CD14-positive monocyte (primary cell): ENCODE results near the gene TOB1. TPM values are rescaled to one million over a fixed set of nuclear protein-coding genes. Genes with fewer than 3 reads are reported as not detected.
A peak's percentile ranks its signal among the peaks of the same experiment; 100 is the strongest.

Experiments
- DNase-seq, 3 donors: peaks; one replicate each; pipeline ENCODE4 v3.0.0-alpha.2; 2011 to 2022
- H2AFZ ChIP-seq: 2 replicates; pipeline ENCODE4 v1.6.0; 2012; ENCODE audit warnings: mild to moderate bottlenecking, low read depth, low read length, inconsistent platforms; ENCODE audit not compliant: insufficient read depth, poor library complexity, severe bottlenecking
- H3K27ac ChIP-seq, 2 donors: 1 replicate in 1 of 2; 2 replicates in 1 of 2; pipeline ENCODE4 v1.5.1; 2012 to 2013; ENCODE audit warnings: low read length in 2 of 2, control low read depth in 1 of 2, inconsistent platforms in 1 of 2, low read depth in 1 of 2, mild to moderate bottlenecking in 1 of 2
- H3K27me3 ChIP-seq, 2 donors: one replicate each; pipeline versions ENCODE4 v1.6.0 to v1.6.1; 2011 to 2013; ENCODE audit warnings: low read length in 2 of 2; ENCODE audit not compliant: control insufficient read depth in 2 of 2, insufficient read depth in 2 of 2
- H3K36me3 ChIP-seq, 2 donors: replicated peaks in 1 of 2; 1 replicate in 1 of 2; 2 replicates in 1 of 2; pipeline versions ENCODE4 v1.5.1 to v1.6.1; 2012 to 2013; ENCODE audit warnings: low read length in 2 of 2, control low read depth in 1 of 2, inconsistent platforms in 1 of 2, mild to moderate bottlenecking in 1 of 2; ENCODE audit not compliant: insufficient read depth in 2 of 2, control insufficient read depth in 1 of 2
- H3K4me1 ChIP-seq, 2 donors: 1 replicate in 1 of 2; 2 replicates in 1 of 2; pipeline versions ENCODE4 v1.5.1 to v1.6.1; 2012 to 2013; ENCODE audit warnings: low read length in 2 of 2, control low read depth in 1 of 2, inconsistent platforms in 1 of 2, mild to moderate bottlenecking in 1 of 2, moderate library complexity in 1 of 2; ENCODE audit not compliant: insufficient read depth in 2 of 2, control insufficient read depth in 1 of 2
- H3K4me2 ChIP-seq: replicated peaks from 2 replicates; pipeline ENCODE3; 2012; ENCODE audit warnings: low read length, moderate library complexity, mild to moderate bottlenecking; ENCODE audit not compliant: poor library complexity, severe bottlenecking; ENCODE audit errors: extremely low read depth
- H3K4me3 ChIP-seq, 3 experiments: fragments of 200-600 bp in 1 of 3; sonication (generic) in 1 of 3; replicated peaks in 1 of 3; 1 replicate in 2 of 3; 2 replicates in 1 of 3; pipeline ENCODE4 v1.5.1; 2011 to 2013; ENCODE audit warnings: low read length in 3 of 3, mild to moderate bottlenecking in 3 of 3, control low read depth in 2 of 3, low read depth in 2 of 3, inconsistent platforms in 1 of 3, moderate library complexity in 1 of 3
- H3K79me2 ChIP-seq: 2 replicates; pipeline ENCODE4 v1.6.0; 2012; ENCODE audit warnings: mild to moderate bottlenecking, control low read depth, inconsistent platforms, low read length, moderate library complexity; ENCODE audit not compliant: insufficient read depth
- H3K9ac ChIP-seq: 2 replicates; pipeline ENCODE4 v1.6.0; 2017; ENCODE audit warnings: low read length, mild to moderate bottlenecking; ENCODE audit not compliant: insufficient read depth, poor library complexity, severe bottlenecking
- H3K9me3 ChIP-seq, 2 donors: replicated peaks in 1 of 2; 1 replicate in 1 of 2; 2 replicates in 1 of 2; pipeline versions ENCODE4 v1.5.1 to v1.6.1; 2012 to 2013; ENCODE audit warnings: low read length in 2 of 2, control low read depth in 1 of 2; ENCODE audit not compliant: control insufficient read depth in 1 of 2, insufficient read depth in 1 of 2
- H4K20me1 ChIP-seq: 2 replicates; pipeline ENCODE4 v1.6.0; 2012; ENCODE audit warnings: mild to moderate bottlenecking, low read length, control low read depth, moderate library complexity; ENCODE audit not compliant: insufficient read depth
- H3K27ac Mint-ChIP-seq, 7 donors: one replicate each; pipeline ENCODE4 v1.8.0; 2020; ENCODE audit warnings: mild to moderate bottlenecking in 7 of 7, mixed read lengths in 7 of 7, moderate library complexity in 6 of 7, inconsistent platforms in 2 of 7
- H3K27me3 Mint-ChIP-seq, 3 donors: one replicate each; pipeline ENCODE4 v1.8.0; 2021 to 2022; ENCODE audit warnings: low read depth in 3 of 3, mild to moderate bottlenecking in 3 of 3, mixed read lengths in 3 of 3, moderate library complexity in 3 of 3, inconsistent platforms in 1 of 3
- H3K36me3 Mint-ChIP-seq, 2 donors: one replicate each; pipeline ENCODE4 v1.8.0; 2020; ENCODE audit warnings: mixed read lengths in 2 of 2, inconsistent platforms in 1 of 2, mild to moderate bottlenecking in 1 of 2
- H3K4me1 Mint-ChIP-seq: one replicate; pipeline ENCODE4 v1.8.0; 2020; ENCODE audit warnings: mild to moderate bottlenecking, mixed read lengths
- H3K4me3 Mint-ChIP-seq, 2 donors: one replicate each; pipeline ENCODE4 v1.8.0; 2020; ENCODE audit warnings: mild to moderate bottlenecking in 2 of 2, mixed read lengths in 2 of 2, moderate library complexity in 1 of 2
- H3K9me3 Mint-ChIP-seq, 7 donors: one replicate each; pipeline ENCODE4 v1.8.0; 2020 to 2022; ENCODE audit warnings: mixed read lengths in 7 of 7, mild to moderate bottlenecking in 6 of 7, moderate library complexity in 6 of 7, inconsistent platforms in 2 of 7
- WGBS: methylation state at CpG from one replicate; pipeline ENCODE4 v1.1.5; 2013; ENCODE audit warnings: missing lambda C conversion rate; ENCODE audit not compliant: insufficient coverage; 5-methylcytosine and 5-hydroxymethylcytosine counted together
- intact Hi-C, 2 donors: fragments of 100-400 bp; cut with micrococcal nuclease; formaldehyde crosslinking; loops; one replicate each; pipeline versions ENCODE4 v1.15.0 to v1.15.1; 2023
- polyA plus RNA-seq, 3 donors: library from polyadenylated mRNA; depleted of rRNA in 1 of 3; unstranded in 2 of 3; stranded (reverse) in 1 of 3; fragments of 300-500 nt in 2 of 3; fragments of >200 nt in 1 of 3; fragmentation: Illumina TruSeq in 2 of 3; gene quantifications; 1 replicate in 2 of 3; 2 replicates in 1 of 3; pipeline ENCODE4 v1.2.3, GENCODE V29; 2012 to 2021
- TF ChIP-seq, protein P1 (sequence below): fragments of 200-600 bp; IDR thresholded peaks from one replicate; pipeline ENCODE4 v1.8.0; 2022; ENCODE audit warnings: antibody characterized with exemption, mild to moderate bottlenecking

Gene TOB1
- polyA plus RNA-seq, 3 donors, result 18.5 to 107 (median 41.0) TPM

DNA sequence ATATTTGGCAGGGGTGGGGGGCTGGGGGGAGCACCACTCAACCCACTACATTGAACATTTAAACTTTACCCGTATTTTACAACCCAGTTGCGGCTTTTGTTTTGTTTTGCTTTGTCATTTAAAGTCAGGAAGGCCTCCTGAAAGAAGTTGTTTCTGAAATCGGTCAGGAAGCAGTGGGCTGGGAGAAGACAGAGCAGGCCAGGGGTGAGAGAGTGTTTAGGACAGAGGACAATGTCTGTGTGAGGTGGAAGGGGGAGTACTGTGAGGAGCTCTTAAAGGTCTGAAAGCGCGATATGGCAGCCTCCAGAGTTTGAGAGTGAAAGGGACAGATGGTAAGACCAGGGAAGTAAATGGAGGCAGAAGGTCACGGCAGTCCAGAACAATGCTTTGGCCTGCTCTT is 36.8 kb downstream of the TOB1 start:
- H3K36me3 ChIP-seq, result no peaks in the 10 kb centered on the region
- DNase-seq, result no peak
- H3K79me2 ChIP-seq, result no peaks in the 10 kb centered on the region
- Mint-ChIP-seq H3K36me3 (no peaks in the 10 kb centered on the region), H3K9me3 (no peaks in the 10 kb centered on the region), H3K27me3 (peaks cover 3 to 9% (median 4%) of the 10 kb centered on the region in 3 donors), H3K4me3 (peak overlapping the region in 1 of 2 donors; percentile 57), H3K4me1 (peaks cover 18% of the 10 kb centered on the region), H3K27ac (peak overlapping the region in 4 of 7 donors; percentile 39 to 70 (median 54))
- no peaks in the 10 kb centered on the region for H3K27me3 ChIP-seq
- TF ChIP-seq, protein P1, sequence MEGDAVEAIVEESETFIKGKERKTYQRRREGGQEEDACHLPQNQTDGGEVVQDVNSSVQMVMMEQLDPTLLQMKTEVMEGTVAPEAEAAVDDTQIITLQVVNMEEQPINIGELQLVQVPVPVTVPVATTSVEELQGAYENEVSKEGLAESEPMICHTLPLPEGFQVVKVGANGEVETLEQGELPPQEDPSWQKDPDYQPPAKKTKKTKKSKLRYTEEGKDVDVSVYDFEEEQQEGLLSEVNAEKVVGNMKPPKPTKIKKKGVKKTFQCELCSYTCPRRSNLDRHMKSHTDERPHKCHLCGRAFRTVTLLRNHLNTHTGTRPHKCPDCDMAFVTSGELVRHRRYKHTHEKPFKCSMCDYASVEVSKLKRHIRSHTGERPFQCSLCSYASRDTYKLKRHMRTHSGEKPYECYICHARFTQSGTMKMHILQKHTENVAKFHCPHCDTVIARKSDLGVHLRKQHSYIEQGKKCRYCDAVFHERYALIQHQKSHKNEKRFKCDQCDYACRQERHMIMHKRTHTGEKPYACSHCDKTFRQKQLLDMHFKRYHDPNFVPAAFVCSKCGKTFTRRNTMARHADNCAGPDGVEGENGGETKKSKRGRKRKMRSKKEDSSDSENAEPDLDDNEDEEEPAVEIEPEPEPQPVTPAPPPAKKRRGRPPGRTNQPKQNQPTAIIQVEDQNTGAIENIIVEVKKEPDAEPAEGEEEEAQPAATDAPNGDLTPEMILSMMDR, result no peak
- H2AFZ ChIP-seq, result peak overlapping the region; percentile 73
- intact Hi-C loops, result no loop called here
- WGBS, result 17% methylated on average over 3 of the region's 6 CpGs
- H3K9me3 ChIP-seq, result no peaks in the 10 kb centered on the region
- peak overlapping the region; percentile 29 for H3K9ac ChIP-seq
- no peaks in the 10 kb centered on the region for H4K20me1 ChIP-seq
- H3K4me1 ChIP-seq, result peaks cover 11 to 14% of the 10 kb centered on the region in 2 donors
- peak overlapping the region; percentile 2 for H3K4me2 ChIP-seq
- H3K27ac ChIP-seq, result no peak overlapping the region
- no peak overlapping the region for H3K4me3 ChIP-seq

DNA sequence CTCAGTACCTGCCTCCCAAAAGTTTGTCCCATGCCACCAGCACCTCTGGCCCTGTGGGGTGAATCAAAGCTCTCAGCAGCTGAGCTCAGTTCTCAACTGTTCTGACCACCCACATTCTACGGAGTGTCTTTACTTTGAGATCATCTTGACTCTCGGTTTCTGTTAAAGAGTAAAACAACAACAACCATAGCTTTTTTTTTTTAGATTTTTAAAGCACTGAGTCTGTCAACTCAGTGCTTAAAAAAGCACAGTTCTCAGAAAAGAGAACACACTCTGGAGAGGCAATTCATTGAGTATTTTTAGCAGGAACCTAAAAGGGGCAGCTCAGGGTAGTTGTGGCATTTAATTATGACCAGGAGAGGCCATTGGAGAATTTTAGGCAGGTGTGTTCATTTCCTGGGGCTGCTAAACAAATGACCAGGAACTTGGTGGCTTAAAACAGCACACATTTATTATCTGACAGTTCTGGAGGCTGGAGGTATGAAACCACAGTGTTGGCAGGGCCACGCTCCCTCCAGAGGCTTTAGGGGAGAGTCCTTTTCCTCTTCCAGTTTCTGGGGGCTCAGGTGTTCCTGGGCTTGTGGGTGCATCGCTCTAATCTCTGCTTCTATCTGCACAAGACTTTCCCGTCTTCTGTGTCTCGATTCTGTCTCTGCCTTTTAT is 37.5 kb downstream of the TOB1 start:
- Histone ChIP-seq H3K4me2 (no peak overlapping the region), H3K27ac (no peak overlapping the region), H3K4me3 (no peak overlapping the region), H3K4me1 (peaks cover 11 to 14% of the 10 kb centered on the region in 2 donors), H2AFZ (peak overlapping the region; percentile 73), H3K27me3 (no peaks in the 10 kb centered on the region), H3K79me2 (no peaks in the 10 kb centered on the region), H3K36me3 (no peaks in the 10 kb centered on the region), H3K9ac (peak overlapping the region; percentile 29), H4K20me1 (no peaks in the 10 kb centered on the region), H3K9me3 (peaks cover 0 to under 1% of the 10 kb centered on the region in 2 donors)
- peaks cover 1 to 8% (median 2%) of the 10 kb centered on the region in 3 donors for H3K27me3 Mint-ChIP-seq
- peaks cover 0 to 2% (median 0%) of the 10 kb centered on the region in 7 donors for H3K9me3 Mint-ChIP-seq
- no peak overlapping the region for H3K27ac Mint-ChIP-seq
- intact Hi-C loops, result no loop called here
- no peak for DNase-seq
- 44% methylated on average over 4 of the region's 6 CpGs for WGBS
- H3K4me3 Mint-ChIP-seq, result no peak overlapping the region
- H3K36me3 Mint-ChIP-seq, result no peaks in the 10 kb centered on the region
- TF ChIP-seq, protein P1, result no peak
- H3K4me1 Mint-ChIP-seq, result peaks cover 18% of the 10 kb centered on the region
